OCI-LY1 (cell line): ENCODE results near the gene IQGAP3.

Experiments used
- H2AFZ ChIP-seq: fragments of 200-600 bp; sonication (generic), shearing (Covaris generic); 2 replicates; pipeline ENCODE4 v1.6.0; 2014; ENCODE audit warnings: antibody characterized with exemption, mild to moderate bottlenecking, low read length
- H3F3A ChIP-seq: fragments of 200-600 bp; sonication (generic), shearing (Covaris generic); 2 replicates; pipeline ENCODE4 v1.6.0; 2014; ENCODE audit warnings: mild to moderate bottlenecking, antibody characterized with exemption, low read length, moderate library complexity; ENCODE audit not compliant: insufficient read depth
- H3K27ac ChIP-seq: fragments of 200-600 bp; sonication (generic); 2 replicates; pipeline ENCODE4 v1.5.1; 2014; ENCODE audit warnings: low read length, mixed run types, mild to moderate bottlenecking, low read depth; ENCODE audit not compliant: poor library complexity, severe bottlenecking
- H3K27me3 ChIP-seq: fragments of 200-600 bp; sonication (generic); 2 replicates; pipeline ENCODE4 v1.6.0; 2014; ENCODE audit warnings: antibody characterized with exemption, mild to moderate bottlenecking, low read length, moderate library complexity; ENCODE audit not compliant: insufficient read depth
- H3K36me3 ChIP-seq: fragments of 200-600 bp; sonication (generic); 2 replicates; pipeline ENCODE4 v1.6.1; 2014; ENCODE audit warnings: mild to moderate bottlenecking, antibody characterized with exemption, low read length, moderate library complexity, mixed read lengths; ENCODE audit not compliant: insufficient read depth
- H3K4me1 ChIP-seq: fragments of 200-600 bp; sonication (generic); 2 replicates; pipeline ENCODE4 v1.5.1; 2014; ENCODE audit warnings: mild to moderate bottlenecking, low read length, moderate library complexity; ENCODE audit not compliant: insufficient read depth, severe bottlenecking
- H3K4me2 ChIP-seq: fragments of 200-600 bp; sonication (generic), shearing (Covaris generic); 2 replicates; pipeline ENCODE4 v1.6.1; 2014; ENCODE audit warnings: low read length
- H3K4me3 ChIP-seq: fragments of 200-600 bp; sonication (generic); 2 replicates; pipeline ENCODE4 v1.5.1; 2014; ENCODE audit warnings: low read length, low read depth, mild to moderate bottlenecking, mixed read lengths; ENCODE audit not compliant: poor library complexity, severe bottlenecking
- H3K79me2 ChIP-seq: fragments of 200-600 bp; shearing (Covaris generic); 2 replicates; pipeline ENCODE4 v1.6.1; 2016; ENCODE audit warnings: mixed run types, low read length, mixed read lengths; ENCODE audit not compliant: insufficient read depth
- H3K9ac ChIP-seq: fragments of 200-600 bp; sonication (generic), shearing (Covaris generic); 2 replicates; pipeline ENCODE4 v1.6.1; 2014; ENCODE audit warnings: mild to moderate bottlenecking, low read length, mixed read lengths
- H3K9me2 ChIP-seq: fragments of 200-600 bp; sonication (generic), shearing (Covaris generic); 2 replicates; pipeline ENCODE4 v1.6.1; 2014; ENCODE audit warnings: low read depth, mild to moderate bottlenecking, low read length, mixed read lengths
- H3K9me3 ChIP-seq: fragments of 200-600 bp; shearing (Covaris generic); 2 replicates; pipeline ENCODE4 v1.6.1; 2014; ENCODE audit warnings: low read length, mixed read lengths
- H4K20me1 ChIP-seq: fragments of 200-600 bp; sonication (generic), shearing (Covaris generic); 2 replicates; pipeline ENCODE4 v1.6.0; 2016; ENCODE audit warnings: mild to moderate bottlenecking, low read length; ENCODE audit not compliant: insufficient read depth
- CTCF ChIP-seq: fragments of 200-600 bp; sonication (generic), shearing (Covaris generic); IDR thresholded peaks from 2 replicates; pipeline ENCODE4 v1.5.1; 2017; ENCODE audit warnings: mild to moderate bottlenecking, antibody characterized with exemption, low read length, moderate library complexity, mixed read lengths
- EZH2 ChIP-seq: fragments of 200-600 bp; sonication (generic), shearing (Covaris generic); IDR thresholded peaks from 2 replicates; pipeline ENCODE4 v1.8.0; 2017; ENCODE audit warnings: borderline replicate concordance, mixed run types, mild to moderate bottlenecking, antibody characterized with exemption, low read length, moderate library complexity, mixed read lengths

The IQGAP3 gene

GRCh38 chr1:156513185-156513584, 59.2 kb downstream of the IQGAP3 start:
- H3K4me1 ChIP-seq, result peaks cover 3% of the 10 kb centered on the region
- H2AFZ ChIP-seq, result no peak overlapping the region
- H3K9me2 ChIP-seq, result no peaks in the 10 kb centered on the region
- no peaks in the 10 kb centered on the region for H3K79me2 ChIP-seq
- no peak overlapping the region for H3K4me3 ChIP-seq
- H3K27ac ChIP-seq, result no peak overlapping the region
- no peaks in the 10 kb centered on the region for H3K36me3 ChIP-seq
- H3K9me3 ChIP-seq, result no peaks in the 10 kb centered on the region
- no peak for TF ChIP-seq CTCF
- no peak for TF ChIP-seq EZH2
- H4K20me1 ChIP-seq, result no peaks in the 10 kb centered on the region
- H3F3A ChIP-seq, result no peaks in the 10 kb centered on the region
- no peaks in the 10 kb centered on the region for H3K27me3 ChIP-seq
- no peak overlapping the region for H3K4me2 ChIP-seq
- H3K9ac ChIP-seq, result no peak overlapping the region

GRCh38 chr1:156511644-156512043, 60.7 kb downstream of the IQGAP3 start:
- no peaks in the 10 kb centered on the region for H3K9me3 ChIP-seq
- H3K4me2 ChIP-seq, result no peak overlapping the region
- no peak overlapping the region for H3K4me3 ChIP-seq
- H3K4me1 ChIP-seq, result peaks cover 7% of the 10 kb centered on the region
- H3K79me2 ChIP-seq, result no peaks in the 10 kb centered on the region
- H2AFZ ChIP-seq, result no peak overlapping the region
- TF ChIP-seq CTCF (no peak), EZH2 (no peak)
- H3K9ac ChIP-seq, result no peak overlapping the region
- no peaks in the 10 kb centered on the region for H3K36me3 ChIP-seq
- no peaks in the 10 kb centered on the region for H3F3A ChIP-seq
- no peaks in the 10 kb centered on the region for H3K27me3 ChIP-seq
- no peak overlapping the region for H3K27ac ChIP-seq
- H3K9me2 ChIP-seq, result no peaks in the 10 kb centered on the region
- no peaks in the 10 kb centered on the region for H4K20me1 ChIP-seq

GRCh38 chr1:156510709-156511108, 61.7 kb downstream of the IQGAP3 start:
- peaks cover 9% of the 10 kb centered on the region for H3K4me1 ChIP-seq
- H3K4me3 ChIP-seq, result no peak overlapping the region
- H3K79me2 ChIP-seq, result no peaks in the 10 kb centered on the region
- no peaks in the 10 kb centered on the region for H3K36me3 ChIP-seq
- H2AFZ ChIP-seq, result no peak overlapping the region
- TF ChIP-seq CTCF, result no peak
- TF ChIP-seq EZH2, result no peak
- no peaks in the 10 kb centered on the region for H3K9me3 ChIP-seq
- H3K27ac ChIP-seq, result no peak overlapping the region
- no peaks in the 10 kb centered on the region for H3F3A ChIP-seq
- no peaks in the 10 kb centered on the region for H3K9me2 ChIP-seq
- H4K20me1 ChIP-seq, result no peaks in the 10 kb centered on the region
- H3K4me2 ChIP-seq, result no peak overlapping the region
- H3K27me3 ChIP-seq, result no peaks in the 10 kb centered on the region
- H3K9ac ChIP-seq, result no peak overlapping the region
